Left ventricle myocardium inferior (tissue), 1 donor: ENCODE measurements around the gene LAMB3. TPM values are rescaled to one million over a fixed set of nuclear protein-coding genes. Genes with fewer than 3 reads are reported as not detected.

Experiments used
- DNase-seq: peaks from one replicate; pipeline ENCODE4 v3.0.0-alpha.2; 2020
- H3K27ac ChIP-seq: fragments of 200-600 bp; replicated peaks from 2 replicates; pipeline ENCODE4 v1.8.0; 2021
- H3K27me3 ChIP-seq: fragments of 200-600 bp; 2 replicates; pipeline ENCODE4 v1.8.0; 2021; ENCODE audit warnings: low read depth
- H3K36me3 ChIP-seq: fragments of 200-600 bp; 2 replicates; pipeline ENCODE4 v1.8.0; 2021
- H3K4me1 ChIP-seq: fragments of 200-600 bp; 2 replicates; pipeline ENCODE4 v1.8.0; 2021
- H3K4me3 ChIP-seq: fragments of 200-600 bp; 2 replicates; pipeline ENCODE4 v1.8.0; 2021; ENCODE audit warnings: mild to moderate bottlenecking, moderate library complexity
- H3K9me3 ChIP-seq: fragments of 200-600 bp; replicated peaks from 2 replicates; pipeline ENCODE4 v1.8.0; 2021
- CTCF ChIP-seq: fragments of 200-600 bp; IDR thresholded peaks from 2 replicates; pipeline ENCODE4 v1.8.0; 2021; ENCODE audit warnings: antibody characterized with exemption, mild to moderate bottlenecking, borderline replicate concordance
- intact Hi-C: fragments of 100-400 bp; cut with micrococcal nuclease; formaldehyde crosslinking; loops from one replicate; pipeline ENCODE4 v1.11.0; 2022
- total RNA-seq: library from RNA; stranded (reverse); fragmentation: NEBNext Ultra II Directional; extraction: Animal tissue kit (Norgen Biotek cat#: 25700); gene quantifications from one replicate; pipeline ENCODE4 v1.2.1, GENCODE V29; 2021
- donor health status: DM: no; HTN: yes; CAD: no; lungs with severe emphysema.

Gene LAMB3
- total RNA-seq, 1 donor from 2014 or later = 6.5 TPM

- Histone ChIP-seq H3K4me3 (no peak overlapping the region), H3K36me3 (no peaks in the 10 kb centered on the region), H3K4me1 (peaks cover 40% of the 10 kb centered on the region), H3K27ac (no peak overlapping the region), H3K9me3 (no peaks in the 10 kb centered on the region), H3K27me3 (peaks cover 4% of the 10 kb centered on the region)
- DNase-seq = no peak
- intact Hi-C loops = no loop called here
- TF ChIP-seq CTCF = no peak
Observed at GRCh38 chr1:209685821-209686220, 33.6 kb upstream of the LAMB3 start.

- Histone ChIP-seq H3K4me1 (peaks cover 28% of the 10 kb centered on the region), H3K27ac (no peak overlapping the region), H3K4me3 (no peak overlapping the region), H3K9me3 (no peaks in the 10 kb centered on the region), H3K36me3 (no peaks in the 10 kb centered on the region), H3K27me3 (peaks cover 20% of the 10 kb centered on the region)
- DNase-seq = no peak
- intact Hi-C loops = no loop called here
- TF ChIP-seq CTCF = no peak
Observed at GRCh38 chr1:209678981-209679539, 26.8 kb upstream of the LAMB3 start.

GRCh38 chr1:209675565-209676154 lies 23.4 kb upstream of the LAMB3 start:
- H3K27me3 ChIP-seq = peaks cover 14% of the 10 kb centered on the region
- peaks cover 7% of the 10 kb centered on the region for H3K9me3 ChIP-seq
- peak; percentile 57 for DNase-seq
- no peaks in the 10 kb centered on the region for H3K36me3 ChIP-seq
- intact Hi-C loops = no loop called here
- H3K4me3 ChIP-seq = peak overlapping the region; percentile 80
- TF ChIP-seq CTCF = no peak
- peak overlapping the region; percentile 88 for H3K27ac ChIP-seq
- peaks cover 47% of the 10 kb centered on the region for H3K4me1 ChIP-seq

- peak within 1 kb of the TSS; percentile 88 for H3K27ac ChIP-seq
- peaks cover 7% of the 10 kb centered on the region for H3K9me3 ChIP-seq
- H3K36me3 ChIP-seq = no peaks in the 10 kb centered on the region
- no peak for TF ChIP-seq CTCF
- H3K27me3 ChIP-seq = peaks cover 14% of the 10 kb centered on the region
- intact Hi-C loops = no loop called here
- DNase-seq = peak; percentile 86
- peaks cover 52% of the 10 kb centered on the region for H3K4me1 ChIP-seq
- H3K4me3 ChIP-seq = peak within 1 kb of the TSS; percentile 80
Observed at GRCh38 chr1:209674957-209675564, 22.8 kb upstream of the LAMB3 start, which contains the start of gene G0S2. G0S2 (plus strand) TSS chr1:209675412; CDS start chr1:209675685, 273 bp downstream.

GRCh38 chr1:209673631-209674417 lies 21.6 kb upstream of the LAMB3 start:
- no peak for TF ChIP-seq CTCF
- intact Hi-C loops = no loop called here
- H3K27me3 ChIP-seq = peaks cover 14% of the 10 kb centered on the region
- H3K27ac ChIP-seq = peak overlapping the region; percentile 88
- peak overlapping the region; percentile 80 for H3K4me3 ChIP-seq
- H3K9me3 ChIP-seq = peaks cover 7% of the 10 kb centered on the region
- no peaks in the 10 kb centered on the region for H3K36me3 ChIP-seq
- H3K4me1 ChIP-seq = peaks cover 52% of the 10 kb centered on the region
- no peak for DNase-seq
